Measurements from ENCODE around the gene POU2AF1. TPM values are rescaled to one million over a fixed set of nuclear protein-coding genes. Genes with fewer than 3 reads are reported as not detected.
"Not testable (repeated sequence)": the region's sequence is repeated elsewhere in the genome, so short reads cannot be mapped to it uniquely, and the experiment has no call there.

Gene POU2AF1
- total RNA-seq, 1 donor from 2014 or later: 0.11 TPM

- intact Hi-C loops (cut with DNase I): no loop called here
- H3K4me3 ChIP-seq: no peak overlapping the region
- H3K36me3 ChIP-seq: no peaks in the 10 kb centered on the region
- no peaks in the 10 kb centered on the region for H3K9me3 ChIP-seq
- H3K27ac ChIP-seq: no peak overlapping the region
- DNase-seq (ENCODE audit: low spot score in 2 of 2): no peak
- no peaks in the 10 kb centered on the region for H3K4me1 ChIP-seq
- TF ChIP-seq CTCF (IDR thresholded peaks at IDR 0.05): no peak
- H3K27me3 ChIP-seq: no peaks in the 10 kb centered on the region
Observed at GRCh38 chr11:111403051-111403726, 24.1 kb upstream of the POU2AF1 start.

- no peaks in the 10 kb centered on the region for H3K36me3 ChIP-seq
- TF ChIP-seq CTCF (IDR thresholded peaks at IDR 0.05): no peak
- intact Hi-C loops (cut with DNase I): no loop called here
Observed at GRCh38 chr11:111402411-111402810, 23.3 kb upstream of the POU2AF1 start.

GRCh38 chr11:111401957-111402356, 22.9 kb upstream of the POU2AF1 start:
- H3K27ac ChIP-seq; H3K27me3 ChIP-seq; H3K9me3 ChIP-seq; intact Hi-C loops (cut with DNase I); H3K4me1 ChIP-seq; H3K4me3 ChIP-seq; H3K36me3 ChIP-seq; DNase-seq (ENCODE audit: low spot score in 2 of 2): not testable (repeated sequence)

More at GRCh38 chr11:111402411-111402810, 23.3 kb upstream of the POU2AF1 start:
- no peak for DNase-seq (ENCODE audit: low spot score in 2 of 2)
- no peaks in the 10 kb centered on the region for H3K9me3 ChIP-seq
- no peak overlapping the region for H3K4me3 ChIP-seq
- no peak overlapping the region for H3K27ac ChIP-seq
- no peaks in the 10 kb centered on the region for H3K27me3 ChIP-seq
- H3K4me1 ChIP-seq: no peaks in the 10 kb centered on the region

GRCh38 chr11:111400595-111400994, 21.5 kb upstream of the POU2AF1 start:
- intact Hi-C loops (cut with DNase I): no loop called here
- TF ChIP-seq CTCF (IDR thresholded peaks at IDR 0.05): no peak

GRCh38 chr11:111399187-111400031, 20.3 kb upstream of the POU2AF1 start:
- DNase-seq (ENCODE audit: low spot score in 2 of 2): no peak
- Histone ChIP-seq H3K36me3 (no peaks in the 10 kb centered on the region), H3K9me3 (no peaks in the 10 kb centered on the region), H3K27me3 (no peaks in the 10 kb centered on the region), H3K4me1 (no peaks in the 10 kb centered on the region), H3K4me3 (no peak overlapping the region), H3K27ac (no peak overlapping the region)
- TF ChIP-seq CTCF (IDR thresholded peaks at IDR 0.05): no peak
- intact Hi-C loops (cut with DNase I): no loop called here

More at GRCh38 chr11:111400595-111400994, 21.5 kb upstream of the POU2AF1 start:
- Histone ChIP-seq H3K9me3 (no peaks in the 10 kb centered on the region), H3K27ac (no peak overlapping the region), H3K4me1 (no peaks in the 10 kb centered on the region), H3K27me3 (no peaks in the 10 kb centered on the region), H3K36me3 (no peaks in the 10 kb centered on the region), H3K4me3 (no peak overlapping the region)
- no peak for DNase-seq (ENCODE audit: low spot score in 2 of 2)

GRCh38 chr11:111397034-111397433, 18.0 kb upstream of the POU2AF1 start:
- no peaks in the 10 kb centered on the region for H3K36me3 ChIP-seq
- no peak for DNase-seq (ENCODE audit: low spot score in 2 of 2)
- H3K4me3 ChIP-seq: no peak overlapping the region
- no peaks in the 10 kb centered on the region for H3K27me3 ChIP-seq
- H3K27ac ChIP-seq: no peak overlapping the region
- TF ChIP-seq CTCF (IDR thresholded peaks at IDR 0.05): no peak
- H3K4me1 ChIP-seq: no peaks in the 10 kb centered on the region
- intact Hi-C loops (cut with DNase I): no loop called here
- no peaks in the 10 kb centered on the region for H3K9me3 ChIP-seq
